GM19025 (cell line): ENCODE data around the gene CDK15.
"Not testable (repeated sequence)": the region's sequence is repeated elsewhere in the genome, so short reads cannot be mapped to it uniquely, and the experiment has no call there.

ENCODE experiments used
- ATAC-seq: cut with Tn5 transposase; IDR thresholded peaks from one replicate; pipeline ENCODE4 v1.9.1; 2021; ENCODE audit warnings: mild to moderate bottlenecking, low read depth, moderate library complexity; ENCODE audit not compliant: unreplicated experiment

Gene CDK15

GRCh38 chr2:201788371-201788770 is 18.0 kb upstream of the CDK15 start:
- no peak for ATAC-seq

GRCh38 chr2:201789395-201789794 is 16.9 kb upstream of the CDK15 start:
- no peak for ATAC-seq

- no peak for ATAC-seq
These were observed 16.0 kb upstream of the CDK15 start for GRCh38 chr2:201790291-201790690.

GRCh38 chr2:201790989-201791388 is 15.3 kb upstream of the CDK15 start:
- ATAC-seq = no peak

GRCh38 chr2:201793631-201794030 is 12.7 kb upstream of the CDK15 start:
- no peak for ATAC-seq

GRCh38 chr2:201794294-201794693 is 12.0 kb upstream of the CDK15 start:
- no peak for ATAC-seq

- ATAC-seq = no peak
These were observed 10.5 kb upstream of the CDK15 start for GRCh38 chr2:201795607-201796477.

GRCh38 chr2:201796478-201796865 is 9.9 kb upstream of the CDK15 start:
- no peak for ATAC-seq

GRCh38 chr2:201797175-201797840 is 9.0 kb upstream of the CDK15 start:
- ATAC-seq = no peak

- no peak for ATAC-seq
These were observed 8.0 kb upstream of the CDK15 start for GRCh38 chr2:201798252-201798913.

- ATAC-seq = not testable (repeated sequence)
These were observed 7.4 kb upstream of the CDK15 start for GRCh38 chr2:201798914-201799285.

GRCh38 chr2:201807452-201807999 is 1.2 kb downstream of the CDK15 start:
- no peak for ATAC-seq

- no peak for ATAC-seq
These were observed 1.7 kb downstream of the CDK15 start for GRCh38 chr2:201808027-201808426.

GRCh38 chr2:201809633-201810032 is 3.3 kb downstream of the CDK15 start:
- ATAC-seq = no peak

GRCh38 chr2:201810604-201811003 is 4.3 kb downstream of the CDK15 start:
- ATAC-seq = not testable (repeated sequence)

- no peak for ATAC-seq
These were observed 7.8 kb downstream of the CDK15 start for GRCh38 chr2:201813996-201814760.

- ATAC-seq = no peak
These were observed 10.6 kb downstream of the CDK15 start for GRCh38 chr2:201816657-201817575.

- ATAC-seq = no peak
These were observed 14.2 kb downstream of the CDK15 start for GRCh38 chr2:201820383-201821007.

GRCh38 chr2:201821080-201821479 is 14.7 kb downstream of the CDK15 start:
- no peak for ATAC-seq
